Pulmonary artery endothelial cell (primary cell): ENCODE results near the gene SSR3. TPM values are rescaled to one million over a fixed set of nuclear protein-coding genes. Genes with fewer than 3 reads are reported as not detected.

Experiments used
- DNase-seq: peaks from one replicate; pipeline ENCODE4 v3.0.0-alpha.2; 2011; ENCODE audit warnings: low read depth, low spot score
- total RNA-seq: library from RNA; depleted of rRNA; stranded (reverse); fragments of >200 nt; gene quantifications from 2 replicates; pipeline ENCODE4 v1.2.3, GENCODE V29; 2014

SSR3 gene
- total RNA-seq, 1 donor from 2014 or later = 335 TPM

DNA sequence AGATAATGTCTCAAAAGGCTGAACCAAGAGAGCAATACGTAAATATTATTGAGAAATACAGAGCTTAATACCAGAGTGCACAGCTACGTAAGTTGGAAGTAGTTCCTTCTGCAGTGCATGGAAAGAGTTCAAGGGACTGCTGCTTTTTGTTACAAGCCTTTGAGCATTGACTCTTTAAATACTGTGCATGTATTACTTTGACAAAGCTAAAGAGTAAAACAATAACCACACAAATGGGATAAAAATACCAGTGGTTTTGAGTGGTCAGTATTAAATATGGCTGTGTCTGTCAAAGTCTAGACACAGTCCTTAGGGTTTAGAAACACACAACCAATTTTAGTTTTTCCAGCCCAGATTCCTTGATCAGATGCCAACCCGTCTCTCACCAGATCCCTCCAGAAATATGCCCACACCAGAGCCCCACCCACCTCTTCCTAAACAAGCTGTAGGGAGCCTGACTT, 62.1 kb downstream of the SSR3 start:
- no peak for DNase-seq

DNA sequence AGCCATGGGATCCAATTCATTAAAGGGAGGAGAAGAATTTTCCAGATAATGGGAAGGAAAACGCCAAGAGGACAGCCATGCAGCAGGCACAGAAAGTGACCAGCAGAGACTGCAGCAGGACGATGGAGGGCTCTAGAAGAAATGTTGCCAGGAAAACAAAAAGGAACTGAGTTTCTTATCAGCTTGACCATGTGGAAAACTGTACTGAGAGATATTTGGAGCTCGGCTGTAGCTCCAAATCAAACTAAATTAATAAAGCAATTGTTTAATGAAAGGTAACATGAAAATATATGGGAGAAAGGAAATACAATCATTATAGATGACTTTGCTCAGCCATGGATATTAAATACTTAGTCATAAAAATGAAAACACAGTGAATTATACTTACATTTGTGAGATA, 63.7 kb downstream of the SSR3 start:
- DNase-seq = peak; percentile 11

Other genes with a start within 250 kb of the SSR3 start
- 32.7 and 51.4 TPM in 2 replicates for gene TIPARP, start 119.5 kb upstream of the SSR3 start, total RNA-seq